HepG2 (cell line): ENCODE results near the gene ENTPD7. TPM values are rescaled to one million over a fixed set of nuclear protein-coding genes. Genes with fewer than 3 reads are reported as not detected.

Experiments
- DPF2 ChIP-seq: sonication (generic); formaldehyde crosslinking; IDR thresholded peaks from 2 replicates; pipeline ENCODE4 v1.4.0; 2020; ENCODE audit warnings: mild to moderate bottlenecking, low read depth, missing genetic modification reagents, borderline replicate concordance
- HOXA5 ChIP-seq: sonication (generic); formaldehyde crosslinking; IDR thresholded peaks from 2 replicates; pipeline ENCODE4 v1.4.0; 2020; ENCODE audit warnings: missing genetic modification reagents
- KLF13 ChIP-seq: sonication (generic); formaldehyde crosslinking; IDR thresholded peaks from 2 replicates; pipeline ENCODE4 v1.4.0; 2020; ENCODE audit warnings: mild to moderate bottlenecking, missing genetic modification reagents
- PAWR ChIP-seq: sonication (generic); formaldehyde crosslinking; IDR thresholded peaks from 2 replicates; pipeline ENCODE4 v1.4.0; 2020; ENCODE audit warnings: missing genetic modification reagents, mild to moderate bottlenecking, borderline replicate concordance
- RAD21 ChIP-seq: fragments of 450-650 bp; formaldehyde crosslinking; IDR thresholded peaks from 2 replicates; pipeline ENCODE4 v1.5.0; 2020; ENCODE audit warnings: mild to moderate bottlenecking
- REL ChIP-seq: sonication (generic); formaldehyde crosslinking; conservative IDR thresholded peaks from 2 replicates; pipeline ENCODE4 v1.8.0; 2022; ENCODE audit warnings: mild to moderate bottlenecking, missing genetic modification reagents, moderate library complexity
- REXO4 ChIP-seq: sonication (generic); formaldehyde crosslinking; IDR thresholded peaks from 2 replicates; pipeline ENCODE4 v1.8.0; 2022; ENCODE audit warnings: missing genetic modification reagents, mild to moderate bottlenecking, borderline replicate concordance
- SMAD1 ChIP-seq: sonication (generic); formaldehyde crosslinking; IDR thresholded peaks from 2 replicates; pipeline ENCODE4 v1.4.0; 2020; ENCODE audit warnings: missing genetic modification reagents, low read depth, mild to moderate bottlenecking, borderline replicate concordance
- ZFP41 ChIP-seq: sonication (generic); formaldehyde crosslinking; IDR thresholded peaks from 2 replicates; pipeline ENCODE4 v1.4.0; 2020; ENCODE audit warnings: mild to moderate bottlenecking, missing genetic modification reagents, borderline replicate concordance
- ZNF230 ChIP-seq: sonication (generic); formaldehyde crosslinking; IDR thresholded peaks from 2 replicates; pipeline ENCODE4 v1.4.0; 2020; ENCODE audit warnings: mild to moderate bottlenecking, missing genetic modification reagents
- ZNF468 ChIP-seq: sonication (generic); formaldehyde crosslinking; IDR thresholded peaks from 2 replicates; pipeline ENCODE4 v1.8.0; 2022; ENCODE audit warnings: mild to moderate bottlenecking, moderate library complexity, missing genetic modification reagents
- ZNF530 ChIP-seq: sonication (generic); formaldehyde crosslinking; IDR thresholded peaks from 2 replicates; pipeline ENCODE4 v1.5.0; 2020; ENCODE audit warnings: low read depth, mild to moderate bottlenecking, missing genetic modification reagents
- ZNF557 ChIP-seq: sonication (generic); formaldehyde crosslinking; IDR thresholded peaks from 2 replicates; pipeline ENCODE4 v1.4.0; 2020; ENCODE audit warnings: missing genetic modification reagents
- ZNF652 ChIP-seq: IDR thresholded peaks from 2 replicates; pipeline ENCODE4 v1.6.1; 2016; ENCODE audit warnings: low read depth, borderline replicate concordance
- polyA plus RNA-seq, 8 experiments: library from polyadenylated mRNA; depleted of rRNA in 3 of 8; stranded (reverse) in 7 of 8; unstranded in 1 of 8; fragments of >200 nt; fragmentation: Illumina TruSeq in 4 of 8; extraction: Trizol in 4 of 8; gene quantifications; 2 replicates each; pipeline versions ENCODE4 v1.2.1 to v1.2.3, GENCODE V29; 2011 to 2016; ENCODE audit warnings: low read depth in 4 of 8, missing spikeins in 1 of 8, mixed read lengths in 1 of 8; ENCODE audit not compliant: insufficient read depth in 1 of 8
- total RNA-seq, 5 experiments: library from RNA; depleted of rRNA; stranded (reverse); fragments of >200 nt; fragmentation: Illumina TruSeq; extraction: Trizol; gene quantifications; 2 replicates each; pipeline ENCODE4 v1.2.3, GENCODE V29; 2016; ENCODE audit warnings: low read depth in 1 of 5
- TF ChIP-seq, protein P1 (sequence below): sonication (generic); formaldehyde crosslinking; IDR thresholded peaks from 2 replicates; pipeline ENCODE4 v1.4.0; 2020; ENCODE audit warnings: missing genetic modification reagents, borderline replicate concordance
- TF ChIP-seq, protein P2 (sequence below): sonication (generic); formaldehyde crosslinking; IDR thresholded peaks from 2 replicates; pipeline ENCODE4 v1.9.0; 2021; ENCODE audit warnings: missing genetic modification reagents, borderline replicate concordance
- TF ChIP-seq, protein P3 (sequence below): sonication (generic); formaldehyde crosslinking; IDR thresholded peaks from 2 replicates; pipeline ENCODE4 v1.5.1; 2020; ENCODE audit warnings: missing genetic modification reagents, mild to moderate bottlenecking, borderline replicate concordance
- TF ChIP-seq, protein P4 (sequence below): sonication (generic); formaldehyde crosslinking; IDR thresholded peaks from 2 replicates; pipeline ENCODE4 v1.4.0; 2020; ENCODE audit warnings: missing genetic modification reagents, borderline replicate concordance
- TF ChIP-seq, protein P5 (sequence below): sonication (generic); formaldehyde crosslinking; IDR thresholded peaks from 2 replicates; pipeline ENCODE4 v1.9.0; 2021; ENCODE audit warnings: missing genetic modification reagents, mild to moderate bottlenecking, borderline replicate concordance

Gene ENTPD7
- total and polyA plus RNA-seq, 2 of the 13 experiments (the other 11 are each of a cell fraction or from before 2014, with no cell fraction given): 7.6 to 36.5 TPM

DNA sequence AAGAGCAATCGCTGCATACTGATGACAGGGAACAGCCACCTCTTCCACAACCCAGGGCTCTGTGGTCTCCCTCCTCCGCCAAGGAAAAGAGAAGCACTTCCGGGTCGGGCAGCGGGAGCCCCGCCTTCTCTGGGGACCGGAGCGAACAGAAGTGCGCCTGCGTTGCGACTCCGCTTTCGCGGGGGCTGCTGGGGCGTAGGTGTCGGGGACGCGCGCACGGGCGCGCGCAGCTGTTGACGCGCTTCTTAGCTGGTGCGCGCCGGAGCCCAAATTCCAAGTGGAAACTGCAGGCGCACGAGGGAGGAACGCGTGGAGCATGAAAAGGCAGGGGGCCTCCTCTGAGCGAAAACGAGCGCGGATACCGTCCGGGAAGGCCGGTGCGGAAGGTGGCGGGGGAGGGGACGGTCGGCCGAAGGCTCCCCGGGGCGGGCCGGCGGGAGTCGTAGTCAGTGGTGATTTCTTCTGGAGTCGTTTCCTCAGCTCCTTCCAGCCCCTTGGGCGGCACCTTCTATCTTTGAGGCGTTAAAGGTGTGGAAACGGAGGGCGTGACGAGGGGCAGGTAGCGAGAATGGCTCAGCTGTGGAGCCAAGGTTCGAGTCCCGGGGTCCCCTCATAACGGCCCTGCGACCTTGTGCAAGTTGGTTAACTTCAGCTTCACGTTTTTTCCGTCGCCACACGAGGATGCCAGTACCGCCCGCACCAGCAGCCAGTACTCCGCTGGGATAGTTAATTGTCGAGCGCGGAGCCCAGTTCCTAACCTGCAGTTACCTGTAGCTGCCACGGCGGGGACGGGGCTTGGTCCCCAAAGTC, 72.9 kb downstream of the ENTPD7 start, which contains the start of the genes COX15 and CUTC (continued):
- TF ChIP-seq REXO4 (CRISPR knock-in tag) (no peak), REL (CRISPR knock-in tag) (peak; percentile 39; the same call in 1 of the 2 replicates), SMAD1 (CRISPR knock-in tag) (no peak), ZNF230 (CRISPR knock-in tag) (peak; percentile 84; the same call in 1 of the 2 replicates), ZFP41 (no peak), ZNF530 (CRISPR knock-in tag) (no peak), ZNF468 (CRISPR knock-in tag) (no peak), ZNF557 (CRISPR knock-in tag) (peak; percentile 85; the same call in 1 of the 2 replicates), RAD21 (CRISPR knock-in tag) (peak; percentile 79), PAWR (CRISPR knock-in tag) (no peak), HOXA5 (CRISPR knock-in tag) (peak; percentile 77), DPF2 (CRISPR knock-in tag) (no peak), KLF13 (CRISPR knock-in tag) (no peak), ZNF652 (CRISPR knock-in tag) (0 out of 2 replicates have a peak, but pooled peaks have one; percentile 7)
- TF ChIP-seq, protein P1, sequence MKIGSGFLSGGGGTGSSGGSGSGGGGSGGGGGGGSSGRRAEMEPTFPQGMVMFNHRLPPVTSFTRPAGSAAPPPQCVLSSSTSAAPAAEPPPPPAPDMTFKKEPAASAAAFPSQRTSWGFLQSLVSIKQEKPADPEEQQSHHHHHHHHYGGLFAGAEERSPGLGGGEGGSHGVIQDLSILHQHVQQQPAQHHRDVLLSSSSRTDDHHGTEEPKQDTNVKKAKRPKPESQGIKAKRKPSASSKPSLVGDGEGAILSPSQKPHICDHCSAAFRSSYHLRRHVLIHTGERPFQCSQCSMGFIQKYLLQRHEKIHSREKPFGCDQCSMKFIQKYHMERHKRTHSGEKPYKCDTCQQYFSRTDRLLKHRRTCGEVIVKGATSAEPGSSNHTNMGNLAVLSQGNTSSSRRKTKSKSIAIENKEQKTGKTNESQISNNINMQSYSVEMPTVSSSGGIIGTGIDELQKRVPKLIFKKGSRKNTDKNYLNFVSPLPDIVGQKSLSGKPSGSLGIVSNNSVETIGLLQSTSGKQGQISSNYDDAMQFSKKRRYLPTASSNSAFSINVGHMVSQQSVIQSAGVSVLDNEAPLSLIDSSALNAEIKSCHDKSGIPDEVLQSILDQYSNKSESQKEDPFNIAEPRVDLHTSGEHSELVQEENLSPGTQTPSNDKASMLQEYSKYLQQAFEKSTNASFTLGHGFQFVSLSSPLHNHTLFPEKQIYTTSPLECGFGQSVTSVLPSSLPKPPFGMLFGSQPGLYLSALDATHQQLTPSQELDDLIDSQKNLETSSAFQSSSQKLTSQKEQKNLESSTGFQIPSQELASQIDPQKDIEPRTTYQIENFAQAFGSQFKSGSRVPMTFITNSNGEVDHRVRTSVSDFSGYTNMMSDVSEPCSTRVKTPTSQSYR (CRISPR knock-in tag): peak; percentile 53
- TF ChIP-seq, protein P2, sequence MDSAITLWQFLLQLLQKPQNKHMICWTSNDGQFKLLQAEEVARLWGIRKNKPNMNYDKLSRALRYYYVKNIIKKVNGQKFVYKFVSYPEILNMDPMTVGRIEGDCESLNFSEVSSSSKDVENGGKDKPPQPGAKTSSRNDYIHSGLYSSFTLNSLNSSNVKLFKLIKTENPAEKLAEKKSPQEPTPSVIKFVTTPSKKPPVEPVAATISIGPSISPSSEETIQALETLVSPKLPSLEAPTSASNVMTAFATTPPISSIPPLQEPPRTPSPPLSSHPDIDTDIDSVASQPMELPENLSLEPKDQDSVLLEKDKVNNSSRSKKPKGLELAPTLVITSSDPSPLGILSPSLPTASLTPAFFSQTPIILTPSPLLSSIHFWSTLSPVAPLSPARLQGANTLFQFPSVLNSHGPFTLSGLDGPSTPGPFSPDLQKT (CRISPR knock-in tag): no peak
- TF ChIP-seq, protein P3, sequence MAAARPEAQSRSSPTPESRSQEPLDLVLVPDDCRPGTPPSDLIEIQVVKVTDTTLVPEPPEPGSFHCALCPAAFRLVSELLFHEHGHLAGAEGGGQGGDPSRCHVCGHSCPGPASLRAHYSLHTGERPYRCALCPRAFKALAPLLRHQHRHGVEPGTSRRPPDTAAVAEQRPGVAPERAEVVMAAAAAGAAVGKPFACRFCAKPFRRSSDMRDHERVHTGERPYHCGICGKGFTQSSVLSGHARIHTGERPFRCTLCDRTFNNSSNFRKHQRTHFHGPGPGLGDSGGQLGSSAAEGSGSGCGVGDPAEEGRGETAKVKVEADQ: peak; percentile 57; the same call in 1 of the 2 replicates
- TF ChIP-seq, protein P4, sequence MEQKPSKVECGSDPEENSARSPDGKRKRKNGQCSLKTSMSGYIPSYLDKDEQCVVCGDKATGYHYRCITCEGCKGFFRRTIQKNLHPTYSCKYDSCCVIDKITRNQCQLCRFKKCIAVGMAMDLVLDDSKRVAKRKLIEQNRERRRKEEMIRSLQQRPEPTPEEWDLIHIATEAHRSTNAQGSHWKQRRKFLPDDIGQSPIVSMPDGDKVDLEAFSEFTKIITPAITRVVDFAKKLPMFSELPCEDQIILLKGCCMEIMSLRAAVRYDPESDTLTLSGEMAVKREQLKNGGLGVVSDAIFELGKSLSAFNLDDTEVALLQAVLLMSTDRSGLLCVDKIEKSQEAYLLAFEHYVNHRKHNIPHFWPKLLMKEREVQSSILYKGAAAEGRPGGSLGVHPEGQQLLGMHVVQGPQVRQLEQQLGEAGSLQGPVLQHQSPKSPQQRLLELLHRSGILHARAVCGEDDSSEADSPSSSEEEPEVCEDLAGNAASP (CRISPR knock-in tag): peak; percentile 29; the same call in 1 of the 2 replicates
- TF ChIP-seq, protein P5, sequence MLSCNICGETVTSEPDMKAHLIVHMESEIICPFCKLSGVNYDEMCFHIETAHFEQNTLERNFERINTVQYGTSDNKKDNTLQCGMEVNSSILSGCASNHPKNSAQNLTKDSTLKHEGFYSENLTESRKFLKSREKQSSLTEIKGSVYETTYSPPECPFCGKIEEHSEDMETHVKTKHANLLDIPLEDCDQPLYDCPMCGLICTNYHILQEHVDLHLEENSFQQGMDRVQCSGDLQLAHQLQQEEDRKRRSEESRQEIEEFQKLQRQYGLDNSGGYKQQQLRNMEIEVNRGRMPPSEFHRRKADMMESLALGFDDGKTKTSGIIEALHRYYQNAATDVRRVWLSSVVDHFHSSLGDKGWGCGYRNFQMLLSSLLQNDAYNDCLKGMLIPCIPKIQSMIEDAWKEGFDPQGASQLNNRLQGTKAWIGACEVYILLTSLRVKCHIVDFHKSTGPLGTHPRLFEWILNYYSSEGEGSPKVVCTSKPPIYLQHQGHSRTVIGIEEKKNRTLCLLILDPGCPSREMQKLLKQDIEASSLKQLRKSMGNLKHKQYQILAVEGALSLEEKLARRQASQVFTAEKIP (CRISPR knock-in tag): no peak
